Astrocyte (in vitro differentiated cells and primary cell): ENCODE measurements around the gene PDE7B. TPM values are rescaled to one million over a fixed set of nuclear protein-coding genes. Genes with fewer than 3 reads are reported as not detected.

Source experiments
- DNase-seq: peaks from one replicate; pipeline ENCODE4 v3.0.0-alpha.2; 2010; ENCODE audit warnings: low read depth
- FAIRE-seq: peaks from 2 replicates; lab custom pipeline; 2011; peaks lifted over from hg19 to GRCh38; lab: Jason Lieb, UNC
- H2AFZ ChIP-seq: 2 replicates; pipeline ENCODE4 v1.6.0; 2012; ENCODE audit warnings: low read depth, low read length, inconsistent platforms
- H3K27ac ChIP-seq: 2 replicates; pipeline ENCODE4 v1.5.1; 2011; ENCODE audit warnings: low read depth, low read length, inconsistent platforms
- H3K27me3 ChIP-seq: 2 replicates; pipeline ENCODE4 v1.6.0; 2011; ENCODE audit warnings: low read length, inconsistent platforms; ENCODE audit not compliant: insufficient read depth
- H3K36me3 ChIP-seq: 2 replicates; pipeline ENCODE4 v1.5.1; 2011; ENCODE audit warnings: low read length, inconsistent platforms; ENCODE audit not compliant: insufficient read depth
- H3K4me1 ChIP-seq: 2 replicates; pipeline ENCODE4 v1.5.1; 2011; ENCODE audit warnings: low read length, inconsistent platforms; ENCODE audit not compliant: insufficient read depth
- H3K4me2 ChIP-seq: 2 replicates; pipeline ENCODE4 v1.6.0; 2012; ENCODE audit warnings: low read length, inconsistent platforms
- H3K4me3 ChIP-seq: 2 replicates; pipeline ENCODE4 v1.5.1; 2011; ENCODE audit warnings: low read depth, mild to moderate bottlenecking, low read length, inconsistent platforms; ENCODE audit not compliant: insufficient read depth
- H3K79me2 ChIP-seq: 2 replicates; pipeline ENCODE4 v1.6.0; 2012; ENCODE audit warnings: mild to moderate bottlenecking, low read length, inconsistent platforms; ENCODE audit not compliant: insufficient read depth
- H3K9ac ChIP-seq: 2 replicates; pipeline ENCODE4 v1.6.0; 2012; ENCODE audit warnings: mild to moderate bottlenecking, low read length, inconsistent platforms
- H3K9me3 ChIP-seq: 2 replicates; pipeline ENCODE4 v1.5.1; 2012; ENCODE audit warnings: low read depth, mild to moderate bottlenecking, low read length, inconsistent platforms; ENCODE audit not compliant: insufficient read depth
- H4K20me1 ChIP-seq: 2 replicates; pipeline ENCODE4 v1.6.0; 2012; ENCODE audit warnings: low read length, inconsistent platforms; ENCODE audit not compliant: insufficient read depth
- H3K27ac Mint-ChIP-seq: one replicate; pipeline ENCODE4 v1.8.0; 2021; ENCODE audit warnings: mild to moderate bottlenecking, mixed read lengths; ENCODE audit not compliant: unreplicated experiment
- H3K27me3 Mint-ChIP-seq: one replicate; pipeline ENCODE4 v1.8.0; 2021; ENCODE audit warnings: low read depth, mixed read lengths; ENCODE audit not compliant: unreplicated experiment
- H3K36me3 Mint-ChIP-seq: one replicate; pipeline ENCODE4 v1.8.0; 2021; ENCODE audit warnings: low read depth, mixed read lengths; ENCODE audit not compliant: unreplicated experiment
- H3K4me1 Mint-ChIP-seq: one replicate; pipeline ENCODE4 v1.8.0; 2021; ENCODE audit warnings: low read depth, mixed read lengths; ENCODE audit not compliant: unreplicated experiment
- H3K4me3 Mint-ChIP-seq: one replicate; pipeline ENCODE4 v1.8.0; 2021; ENCODE audit warnings: mild to moderate bottlenecking, moderate library complexity, mixed read lengths; ENCODE audit not compliant: unreplicated experiment
- H3K9me3 Mint-ChIP-seq: one replicate; pipeline ENCODE4 v1.8.0; 2021; ENCODE audit warnings: mild to moderate bottlenecking, mixed read lengths; ENCODE audit not compliant: unreplicated experiment
- EZH2 ChIP-seq: IDR thresholded peaks from 2 replicates; pipeline ENCODE4 v1.6.1; 2012; ENCODE audit warnings: mild to moderate bottlenecking, low read length, inconsistent platforms; ENCODE audit not compliant: insufficient read depth
- total RNA-seq: library from RNA; stranded (reverse); gene quantifications from 2 replicates; pipeline ENCODE4 v1.2.1, GENCODE V29; 2021
- TF ChIP-seq, protein P1 (sequence below): IDR thresholded peaks from 2 replicates; pipeline ENCODE4 v1.5.1; 2011; ENCODE audit warnings: low read depth, mild to moderate bottlenecking, inconsistent platforms, low read length, moderate library complexity; ENCODE audit not compliant: insufficient read depth

Gene PDE7B
- total RNA-seq, 1 donor from 2014 or later = 0.27 TPM

DNA sequence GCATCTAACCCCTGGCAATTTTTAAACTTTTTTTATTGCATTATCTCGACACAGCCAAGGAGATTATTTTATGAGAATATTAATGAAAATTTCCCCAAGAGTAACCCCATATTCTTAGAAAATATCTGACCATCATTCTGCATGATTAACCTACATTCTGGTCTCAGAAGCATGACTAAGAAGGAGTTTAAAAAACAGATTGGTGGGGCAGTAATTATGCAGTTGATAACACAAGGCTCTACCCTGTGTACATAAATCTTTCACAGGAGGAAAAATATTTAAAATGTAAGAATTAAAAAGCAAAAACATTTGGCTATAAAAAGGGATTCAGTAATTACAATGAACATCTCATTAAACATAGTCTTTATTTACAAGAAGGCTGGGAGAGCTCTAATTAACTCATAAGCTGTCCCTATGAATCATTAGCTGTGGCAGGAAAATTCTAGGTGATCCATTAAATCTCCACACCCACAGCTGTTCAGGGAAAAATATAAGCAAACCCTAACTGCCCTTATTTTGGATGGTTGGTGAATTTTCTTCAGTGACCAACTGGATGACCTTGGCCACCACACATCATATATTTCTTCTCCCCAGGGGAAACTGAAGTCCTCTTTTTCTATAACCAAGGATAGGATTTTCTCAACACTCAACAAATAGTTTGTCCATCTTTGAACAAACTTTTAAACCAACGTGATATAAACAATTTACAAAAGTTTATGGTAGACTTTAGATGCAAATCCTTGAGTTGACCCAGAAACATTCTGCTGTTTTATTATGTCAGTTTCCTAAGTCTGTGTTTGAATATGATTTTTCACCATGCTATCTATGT is 59.5 kb downstream of the PDE7B start:
- TF ChIP-seq EZH2 = no peak
- TF ChIP-seq, protein P1, sequence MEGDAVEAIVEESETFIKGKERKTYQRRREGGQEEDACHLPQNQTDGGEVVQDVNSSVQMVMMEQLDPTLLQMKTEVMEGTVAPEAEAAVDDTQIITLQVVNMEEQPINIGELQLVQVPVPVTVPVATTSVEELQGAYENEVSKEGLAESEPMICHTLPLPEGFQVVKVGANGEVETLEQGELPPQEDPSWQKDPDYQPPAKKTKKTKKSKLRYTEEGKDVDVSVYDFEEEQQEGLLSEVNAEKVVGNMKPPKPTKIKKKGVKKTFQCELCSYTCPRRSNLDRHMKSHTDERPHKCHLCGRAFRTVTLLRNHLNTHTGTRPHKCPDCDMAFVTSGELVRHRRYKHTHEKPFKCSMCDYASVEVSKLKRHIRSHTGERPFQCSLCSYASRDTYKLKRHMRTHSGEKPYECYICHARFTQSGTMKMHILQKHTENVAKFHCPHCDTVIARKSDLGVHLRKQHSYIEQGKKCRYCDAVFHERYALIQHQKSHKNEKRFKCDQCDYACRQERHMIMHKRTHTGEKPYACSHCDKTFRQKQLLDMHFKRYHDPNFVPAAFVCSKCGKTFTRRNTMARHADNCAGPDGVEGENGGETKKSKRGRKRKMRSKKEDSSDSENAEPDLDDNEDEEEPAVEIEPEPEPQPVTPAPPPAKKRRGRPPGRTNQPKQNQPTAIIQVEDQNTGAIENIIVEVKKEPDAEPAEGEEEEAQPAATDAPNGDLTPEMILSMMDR = no peak
- no peak for FAIRE-seq
- no peak overlapping the region for H3K4me3 Mint-ChIP-seq
- H3K27me3 Mint-ChIP-seq = no peaks in the 10 kb centered on the region
- H3K9me3 Mint-ChIP-seq = no peaks in the 10 kb centered on the region
- peaks cover 12% of the 10 kb centered on the region for H3K4me1 Mint-ChIP-seq
- H3K9me3 ChIP-seq = no peaks in the 10 kb centered on the region
- H3K36me3 ChIP-seq = no peaks in the 10 kb centered on the region
- H3K27me3 ChIP-seq = no peaks in the 10 kb centered on the region
- H4K20me1 ChIP-seq = no peaks in the 10 kb centered on the region
- no peak overlapping the region for H3K27ac ChIP-seq
- H3K9ac ChIP-seq = no peak overlapping the region
- H3K79me2 ChIP-seq = no peaks in the 10 kb centered on the region
- H3K36me3 Mint-ChIP-seq = no peaks in the 10 kb centered on the region
- H3K4me1 ChIP-seq = peaks cover 10% of the 10 kb centered on the region
- no peak overlapping the region for H3K4me3 ChIP-seq
- H3K4me2 ChIP-seq = no peak overlapping the region
- H2AFZ ChIP-seq = no peak overlapping the region
- H3K27ac Mint-ChIP-seq = no peak overlapping the region
- DNase-seq = no peak

DNA sequence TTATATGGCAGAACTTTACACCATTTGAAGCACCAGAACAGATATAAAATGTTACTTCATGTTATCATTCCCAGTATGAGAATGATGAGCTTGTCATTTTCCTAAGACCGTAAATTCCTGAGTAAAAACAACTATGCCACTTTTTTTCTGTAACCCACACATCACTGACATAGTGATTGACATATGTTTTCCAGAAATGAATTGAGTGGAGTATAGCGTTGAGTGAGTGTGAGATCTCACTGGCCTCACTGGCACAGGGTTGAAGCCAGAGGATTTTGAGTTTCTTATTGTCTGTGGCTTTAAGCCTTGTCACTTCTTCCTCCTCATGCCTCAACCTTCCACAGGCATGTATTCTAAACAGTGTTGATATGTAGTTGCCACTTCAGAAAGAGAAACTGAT is 62.3 kb downstream of the PDE7B start:
- FAIRE-seq (no peak), DNase-seq (no peak)
- TF ChIP-seq, protein P1 = no peak
- no peak for TF ChIP-seq EZH2
- no peaks in the 10 kb centered on the region for H3K9me3 ChIP-seq
- no peak overlapping the region for H3K27ac ChIP-seq
- H4K20me1 ChIP-seq = no peaks in the 10 kb centered on the region
- H3K4me1 Mint-ChIP-seq = peaks cover 2% of the 10 kb centered on the region
- H3K4me3 Mint-ChIP-seq = no peak overlapping the region
- H3K4me3 ChIP-seq = no peak overlapping the region
- H3K9me3 Mint-ChIP-seq = no peaks in the 10 kb centered on the region
- H3K27ac Mint-ChIP-seq = no peak overlapping the region
- no peak overlapping the region for H2AFZ ChIP-seq
- H3K4me2 ChIP-seq = no peak overlapping the region
- H3K36me3 Mint-ChIP-seq = no peaks in the 10 kb centered on the region
- no peaks in the 10 kb centered on the region for H3K4me1 ChIP-seq
- no peak overlapping the region for H3K9ac ChIP-seq
- H3K27me3 Mint-ChIP-seq = no peaks in the 10 kb centered on the region
- H3K79me2 ChIP-seq = no peaks in the 10 kb centered on the region
- H3K27me3 ChIP-seq = no peaks in the 10 kb centered on the region
- no peaks in the 10 kb centered on the region for H3K36me3 ChIP-seq

- Histone ChIP-seq H3K4me2 (no peak overlapping the region), H3K4me1 (peaks cover 14% of the 10 kb centered on the region), H3K9me3 (no peaks in the 10 kb centered on the region), H3K9ac (no peak overlapping the region), H2AFZ (no peak overlapping the region), H3K36me3 (no peaks in the 10 kb centered on the region), H3K79me2 (no peaks in the 10 kb centered on the region), H3K4me3 (no peak overlapping the region), H3K27ac (no peak overlapping the region), H4K20me1 (no peaks in the 10 kb centered on the region), H3K27me3 (no peaks in the 10 kb centered on the region)
- FAIRE-seq (no peak), DNase-seq (no peak)
- Mint-ChIP-seq H3K4me1 (peaks cover 15% of the 10 kb centered on the region), H3K9me3 (no peaks in the 10 kb centered on the region), H3K4me3 (no peak overlapping the region), H3K36me3 (no peaks in the 10 kb centered on the region), H3K27me3 (no peaks in the 10 kb centered on the region), H3K27ac (no peak overlapping the region)
- TF ChIP-seq EZH2 = no peak
Observed at GRCh38 chr6:135919026-135919425, 67.5 kb downstream of the PDE7B start.
